Thyroid gland (tissue), 4 donors: ENCODE results near the gene CLCC1.

Experiments
- POLR2A ChIP-seq, 2 donors: fragments of 450-650 bp; IDR thresholded peaks; one replicate each; pipeline ENCODE4 v1.6.1; 2017; ENCODE audit warnings: antibody characterized with exemption in 2 of 2, mild to moderate bottlenecking in 2 of 2, moderate library complexity in 1 of 2
- TF ChIP-seq, protein P1 (sequence below), 6 experiments: fragments of 200-600 bp in 3 of 6; fragments of 450-650 bp in 3 of 6; sonication (generic) in 3 of 6; IDR thresholded peaks; one replicate each; pipeline ENCODE4 v1.5.1; 2016 to 2019; ENCODE audit warnings: antibody characterized with exemption in 6 of 6, mild to moderate bottlenecking in 2 of 6, inconsistent platforms in 1 of 6, moderate library complexity in 1 of 6

DNA sequence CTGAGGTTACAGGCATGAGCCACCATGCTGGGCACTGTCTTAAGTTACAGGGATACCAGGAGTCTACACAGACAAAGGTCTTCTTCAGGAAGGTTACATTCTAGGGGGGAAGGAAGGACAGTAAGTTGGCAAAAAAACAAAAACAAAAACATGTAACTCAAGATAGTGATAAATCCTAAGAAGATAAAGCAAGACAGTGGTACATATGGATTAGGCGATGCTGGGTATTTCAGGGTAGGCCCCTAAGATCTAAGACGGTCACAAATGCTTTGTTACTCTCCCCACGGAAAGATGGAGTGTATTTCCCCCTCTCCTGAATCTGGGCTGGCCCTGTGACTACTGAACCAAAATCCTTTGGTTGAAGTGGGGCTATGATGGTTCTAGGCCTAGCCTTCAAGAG is 8.2 kb downstream of the CLCC1 start:
- TF ChIP-seq, protein P1, sequence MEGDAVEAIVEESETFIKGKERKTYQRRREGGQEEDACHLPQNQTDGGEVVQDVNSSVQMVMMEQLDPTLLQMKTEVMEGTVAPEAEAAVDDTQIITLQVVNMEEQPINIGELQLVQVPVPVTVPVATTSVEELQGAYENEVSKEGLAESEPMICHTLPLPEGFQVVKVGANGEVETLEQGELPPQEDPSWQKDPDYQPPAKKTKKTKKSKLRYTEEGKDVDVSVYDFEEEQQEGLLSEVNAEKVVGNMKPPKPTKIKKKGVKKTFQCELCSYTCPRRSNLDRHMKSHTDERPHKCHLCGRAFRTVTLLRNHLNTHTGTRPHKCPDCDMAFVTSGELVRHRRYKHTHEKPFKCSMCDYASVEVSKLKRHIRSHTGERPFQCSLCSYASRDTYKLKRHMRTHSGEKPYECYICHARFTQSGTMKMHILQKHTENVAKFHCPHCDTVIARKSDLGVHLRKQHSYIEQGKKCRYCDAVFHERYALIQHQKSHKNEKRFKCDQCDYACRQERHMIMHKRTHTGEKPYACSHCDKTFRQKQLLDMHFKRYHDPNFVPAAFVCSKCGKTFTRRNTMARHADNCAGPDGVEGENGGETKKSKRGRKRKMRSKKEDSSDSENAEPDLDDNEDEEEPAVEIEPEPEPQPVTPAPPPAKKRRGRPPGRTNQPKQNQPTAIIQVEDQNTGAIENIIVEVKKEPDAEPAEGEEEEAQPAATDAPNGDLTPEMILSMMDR (IDR thresholded peaks at IDR 0.05) = no peak
- no peak for TF ChIP-seq POLR2A (IDR thresholded peaks at IDR 0.05)
